Keratinocyte (primary cell): ENCODE measurements around the gene TUT4. TPM values are rescaled to one million over a fixed set of nuclear protein-coding genes. Genes with fewer than 3 reads are reported as not detected.

Experiments used
- DNase-seq: peaks from one replicate; pipeline ENCODE4 v3.0.0-alpha.2; 2011; ENCODE audit warnings: low read depth, missing footprints, low spot score
- FAIRE-seq: peaks from 2 replicates; lab custom pipeline; 2011; peaks lifted over from hg19 to GRCh38; lab: Jason Lieb, UNC
- H2AFZ ChIP-seq: 2 replicates; pipeline ENCODE4 v1.6.0; 2012; ENCODE audit warnings: low read length, control low read depth, inconsistent platforms; ENCODE audit not compliant: control insufficient read depth
- H3K27ac ChIP-seq: 2 replicates; pipeline ENCODE4 v1.5.1; 2011; ENCODE audit warnings: low read length; ENCODE audit not compliant: control insufficient read depth, insufficient read depth
- H3K27me3 ChIP-seq: 3 replicates; pipeline ENCODE4 v1.6.0; 2011; ENCODE audit warnings: low read length; ENCODE audit not compliant: control insufficient read depth, insufficient read depth; ENCODE audit errors: extremely low read depth
- H3K36me3 ChIP-seq, 2 experiments: 2 replicates in 1 of 2; 3 replicates in 1 of 2; pipeline ENCODE4 v1.5.1; 2011; ENCODE audit warnings: low read length in 2 of 2, mild to moderate bottlenecking in 1 of 2; ENCODE audit not compliant: control insufficient read depth in 2 of 2, insufficient read depth in 2 of 2; ENCODE audit errors: extremely low read depth in 1 of 2
- H3K4me1 ChIP-seq: 3 replicates; pipeline ENCODE4 v1.5.1; 2011; ENCODE audit warnings: low read length; ENCODE audit not compliant: control insufficient read depth, insufficient read depth; ENCODE audit errors: extremely low read depth
- H3K4me2 ChIP-seq: 3 replicates; pipeline ENCODE4 v1.6.0; 2011; ENCODE audit warnings: low read depth, low read length; ENCODE audit not compliant: control insufficient read depth, insufficient read depth; ENCODE audit errors: extremely low read depth
- H3K4me3 ChIP-seq, 3 experiments: fragments of 200-600 bp in 1 of 3; sonication (generic) in 1 of 3; 2 replicates in 2 of 3; 3 replicates in 1 of 3; pipeline ENCODE4 v1.5.1; 2011 to 2016; ENCODE audit warnings: low read length in 3 of 3, mild to moderate bottlenecking in 3 of 3, control low read depth in 2 of 3, inconsistent platforms in 1 of 3, low read depth in 1 of 3, mixed read lengths in 1 of 3, mixed run types in 1 of 3, moderate library complexity in 1 of 3; ENCODE audit not compliant: control insufficient read depth in 2 of 3, insufficient read depth in 2 of 3; ENCODE audit errors: extremely low read depth in 1 of 3
- H3K79me2 ChIP-seq: 2 replicates; pipeline ENCODE4 v1.6.0; 2012; ENCODE audit warnings: low read length; ENCODE audit not compliant: control insufficient read depth, insufficient read depth
- H3K9ac ChIP-seq: 3 replicates; pipeline ENCODE4 v1.6.0; 2011; ENCODE audit warnings: low read length; ENCODE audit not compliant: control insufficient read depth, insufficient read depth; ENCODE audit errors: extremely low read depth
- H3K9me1 ChIP-seq: 3 replicates; pipeline ENCODE4 v1.6.0; 2011; ENCODE audit warnings: low read length; ENCODE audit not compliant: control insufficient read depth, insufficient read depth; ENCODE audit errors: extremely low read depth
- H3K9me3 ChIP-seq: 2 replicates; pipeline ENCODE4 v1.5.1; 2012; ENCODE audit warnings: low read depth, low read length; ENCODE audit not compliant: control insufficient read depth
- H4K20me1 ChIP-seq: 3 replicates; pipeline ENCODE4 v1.6.0; 2011; ENCODE audit warnings: low read length; ENCODE audit not compliant: control insufficient read depth, insufficient read depth; ENCODE audit errors: extremely low read depth
- EZH2 ChIP-seq: IDR thresholded peaks from one replicate; pipeline ENCODE4 v1.6.1; 2012; ENCODE audit warnings: inconsistent platforms, mild to moderate bottlenecking, low read length, moderate library complexity
- dilution Hi-C: fragments of 300-500 bp; cut with MboI; formaldehyde crosslinking; loops from one replicate; pipeline ENCODE4 v1.7.0; 2020; ENCODE audit warnings: low sequenced_read_pairs; ENCODE audit not compliant: extremely low pct_ligation_motif_present
- polyA minus RNA-seq, 3 experiments: library from RNA; depleted of rRNA, polyadenylated mRNA; stranded (reverse); fragments of >200 nt; gene quantifications; 1 replicate in 1 of 3; 2 replicates in 1 of 3; 3 replicates in 1 of 3; pipeline ENCODE4 v1.2.3, GENCODE V29; 2011
- polyA plus RNA-seq, 5 experiments: library from polyadenylated mRNA; depleted of rRNA in 3 of 5; stranded (reverse) in 3 of 5; stranded (forward) in 1 of 5; unstranded in 1 of 5; fragments of >200 nt; gene quantifications; 1 replicate in 1 of 5; 2 replicates in 3 of 5; 3 replicates in 1 of 5; pipeline versions ENCODE4 v1.2.1 to v1.2.3, GENCODE V29; 2011 to 2012; ENCODE audit warnings: missing spikeins in 2 of 5, low read depth in 1 of 5, low replicate concordance in 1 of 5
- TF ChIP-seq, protein P1 (sequence below), 3 experiments: IDR thresholded peaks in 1 of 3; conservative IDR thresholded peaks in 1 of 3; optimal IDR thresholded peaks in 1 of 3; 2 replicates in 2 of 3; 3 replicates in 1 of 3; pipeline versions ENCODE3 to v1.5.1; 2011; ENCODE audit warnings: low read length in 3 of 3, mild to moderate bottlenecking in 3 of 3, moderate library complexity in 2 of 3, control low read depth in 1 of 3, inconsistent platforms in 1 of 3; ENCODE audit not compliant: insufficient read depth in 2 of 3; ENCODE audit errors: extremely low read depth in 1 of 3

TUT4 gene, protein sequence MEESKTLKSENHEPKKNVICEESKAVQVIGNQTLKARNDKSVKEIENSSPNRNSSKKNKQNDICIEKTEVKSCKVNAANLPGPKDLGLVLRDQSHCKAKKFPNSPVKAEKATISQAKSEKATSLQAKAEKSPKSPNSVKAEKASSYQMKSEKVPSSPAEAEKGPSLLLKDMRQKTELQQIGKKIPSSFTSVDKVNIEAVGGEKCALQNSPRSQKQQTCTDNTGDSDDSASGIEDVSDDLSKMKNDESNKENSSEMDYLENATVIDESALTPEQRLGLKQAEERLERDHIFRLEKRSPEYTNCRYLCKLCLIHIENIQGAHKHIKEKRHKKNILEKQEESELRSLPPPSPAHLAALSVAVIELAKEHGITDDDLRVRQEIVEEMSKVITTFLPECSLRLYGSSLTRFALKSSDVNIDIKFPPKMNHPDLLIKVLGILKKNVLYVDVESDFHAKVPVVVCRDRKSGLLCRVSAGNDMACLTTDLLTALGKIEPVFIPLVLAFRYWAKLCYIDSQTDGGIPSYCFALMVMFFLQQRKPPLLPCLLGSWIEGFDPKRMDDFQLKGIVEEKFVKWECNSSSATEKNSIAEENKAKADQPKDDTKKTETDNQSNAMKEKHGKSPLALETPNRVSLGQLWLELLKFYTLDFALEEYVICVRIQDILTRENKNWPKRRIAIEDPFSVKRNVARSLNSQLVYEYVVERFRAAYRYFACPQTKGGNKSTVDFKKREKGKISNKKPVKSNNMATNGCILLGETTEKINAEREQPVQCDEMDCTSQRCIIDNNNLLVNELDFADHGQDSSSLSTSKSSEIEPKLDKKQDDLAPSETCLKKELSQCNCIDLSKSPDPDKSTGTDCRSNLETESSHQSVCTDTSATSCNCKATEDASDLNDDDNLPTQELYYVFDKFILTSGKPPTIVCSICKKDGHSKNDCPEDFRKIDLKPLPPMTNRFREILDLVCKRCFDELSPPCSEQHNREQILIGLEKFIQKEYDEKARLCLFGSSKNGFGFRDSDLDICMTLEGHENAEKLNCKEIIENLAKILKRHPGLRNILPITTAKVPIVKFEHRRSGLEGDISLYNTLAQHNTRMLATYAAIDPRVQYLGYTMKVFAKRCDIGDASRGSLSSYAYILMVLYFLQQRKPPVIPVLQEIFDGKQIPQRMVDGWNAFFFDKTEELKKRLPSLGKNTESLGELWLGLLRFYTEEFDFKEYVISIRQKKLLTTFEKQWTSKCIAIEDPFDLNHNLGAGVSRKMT (N-terminal part only)
- polyA plus RNA-seq (16.5 to 27.5 TPM (median 24.2 TPM) in 3 replicates), polyA minus RNA-seq (11.8 to 30.6 TPM (median 30.2 TPM) in 3 replicates)
- polyA plus RNA-seq (2011; ENCODE audit: low read depth): 43.5 TPM
- polyA plus RNA-seq (2011; cell fraction: cytosol; rRNA removed): 10.8 and 12.3 TPM in 2 replicates
- polyA plus RNA-seq (2011; cell fraction: nucleus; rRNA removed): 80.4 and 87.5 TPM in 2 replicates
- 13.9 and 28.8 TPM in 2 replicates for polyA plus RNA-seq (2012; ENCODE audit: low replicate concordance)
- 10.6 TPM for polyA minus RNA-seq (2011; cell fraction: cytosol; rRNA and poly(A)+ RNA removed)
- 24.7 and 52.6 TPM in 2 replicates for polyA minus RNA-seq (2011; cell fraction: nucleus; rRNA and poly(A)+ RNA removed)

DNA sequence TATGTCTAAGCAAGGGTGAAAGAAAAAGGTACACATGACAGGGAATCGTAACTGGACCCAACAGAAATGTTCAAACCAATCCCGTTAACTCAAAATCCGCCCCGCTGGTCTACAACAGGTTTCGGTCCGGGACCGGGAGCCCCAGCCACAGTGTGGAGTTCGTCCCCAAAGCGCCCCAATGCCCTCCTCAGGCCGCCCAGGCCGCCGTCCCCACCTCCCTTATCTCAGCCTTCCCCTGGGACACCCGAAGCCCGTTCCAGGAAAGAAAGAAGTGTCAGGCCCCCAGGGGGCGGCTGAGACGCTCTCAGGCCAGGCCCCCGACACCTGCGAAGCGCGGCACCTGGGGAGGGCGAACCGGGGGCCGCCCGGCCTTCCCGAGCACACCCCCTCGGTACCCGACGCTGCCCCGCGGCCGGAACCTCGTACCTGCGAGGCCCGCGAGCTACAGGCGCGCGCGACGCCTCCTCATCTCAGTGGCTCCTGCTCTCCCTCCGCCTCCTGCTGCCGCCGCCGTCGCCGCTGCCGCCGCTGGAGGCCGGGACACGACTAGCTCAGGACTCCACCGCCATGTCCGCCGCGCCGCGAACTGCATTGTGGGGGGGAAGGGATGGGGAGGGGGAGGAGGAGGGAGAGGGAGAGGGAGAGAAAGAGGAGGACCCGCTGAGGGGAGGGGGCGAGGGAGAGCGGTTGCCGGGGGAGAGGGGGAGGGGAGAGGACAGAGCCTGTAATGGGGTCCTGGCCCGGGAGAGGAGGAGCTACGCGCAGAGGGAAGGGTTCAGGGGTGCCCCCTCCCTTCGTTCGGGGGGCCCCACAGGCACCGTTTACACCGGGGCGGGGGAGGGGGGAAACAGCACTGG lies at the start of gene TUT4:
Gene TUT4 (minus strand): TSS at position 588 of the 857 bp plus-strand sequence. CDS start 26,812 bp downstream, outside the sequence.
- H3K4me3 ChIP-seq: peak within 1 kb of the TSS; percentile 62 to 91 (median 83)
- peak within 1 kb of the TSS; percentile 91 for H3K9ac ChIP-seq
- FAIRE-seq (no peak), DNase-seq (no peak)
- H2AFZ ChIP-seq: peak within 1 kb of the TSS; percentile 78
- TF ChIP-seq, protein P1, sequence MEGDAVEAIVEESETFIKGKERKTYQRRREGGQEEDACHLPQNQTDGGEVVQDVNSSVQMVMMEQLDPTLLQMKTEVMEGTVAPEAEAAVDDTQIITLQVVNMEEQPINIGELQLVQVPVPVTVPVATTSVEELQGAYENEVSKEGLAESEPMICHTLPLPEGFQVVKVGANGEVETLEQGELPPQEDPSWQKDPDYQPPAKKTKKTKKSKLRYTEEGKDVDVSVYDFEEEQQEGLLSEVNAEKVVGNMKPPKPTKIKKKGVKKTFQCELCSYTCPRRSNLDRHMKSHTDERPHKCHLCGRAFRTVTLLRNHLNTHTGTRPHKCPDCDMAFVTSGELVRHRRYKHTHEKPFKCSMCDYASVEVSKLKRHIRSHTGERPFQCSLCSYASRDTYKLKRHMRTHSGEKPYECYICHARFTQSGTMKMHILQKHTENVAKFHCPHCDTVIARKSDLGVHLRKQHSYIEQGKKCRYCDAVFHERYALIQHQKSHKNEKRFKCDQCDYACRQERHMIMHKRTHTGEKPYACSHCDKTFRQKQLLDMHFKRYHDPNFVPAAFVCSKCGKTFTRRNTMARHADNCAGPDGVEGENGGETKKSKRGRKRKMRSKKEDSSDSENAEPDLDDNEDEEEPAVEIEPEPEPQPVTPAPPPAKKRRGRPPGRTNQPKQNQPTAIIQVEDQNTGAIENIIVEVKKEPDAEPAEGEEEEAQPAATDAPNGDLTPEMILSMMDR (optimal IDR thresholded peaks at IDR 0.05 in 1 of 3, IDR thresholded peaks at IDR 0.05 in 1 of 3, conservative IDR thresholded peaks at IDR 0.05 in 1 of 3; ENCODE audit: extremely low read depth in 1 of 3, insufficient read depth in 2 of 3, low read length in 3 of 3): peak in 1 of 3 experiments; percentile 11
- no peak for TF ChIP-seq EZH2
- dilution Hi-C loops: no loop called here
- H3K4me2 ChIP-seq: peak within 1 kb of the TSS; percentile 79
- H3K27me3 ChIP-seq: no peaks in the 10 kb centered on the region
- peak within 1 kb of the TSS; percentile 98 for H3K27ac ChIP-seq
- no peaks in the 10 kb centered on the region for H3K9me3 ChIP-seq
- no peaks in the 10 kb centered on the region for H4K20me1 ChIP-seq
- peaks cover 33% of the 10 kb centered on the region for H3K4me1 ChIP-seq
- no peaks in the 10 kb centered on the region for H3K36me3 ChIP-seq
- no peaks in the 10 kb centered on the region for H3K9me1 ChIP-seq
- peaks cover 27% of the 10 kb centered on the region for H3K79me2 ChIP-seq
